HepG2 (cell line): ENCODE data around the gene GON7. TPM values are rescaled to one million over a fixed set of nuclear protein-coding genes. Genes with fewer than 3 reads are reported as not detected.

Experiments
- ARID5B ChIP-seq: IDR thresholded peaks from 2 replicates; pipeline ENCODE4 v1.4.0; 2020; ENCODE audit warnings: mild to moderate bottlenecking, missing genetic modification reagents
- NR2F1 ChIP-seq, 2 experiments: fragments of 450-650 bp in 1 of 2; formaldehyde crosslinking in 1 of 2; IDR thresholded peaks; 2 replicates each; pipeline versions ENCODE4 v1.5.0 to v1.6.1; 2016 to 2020; ENCODE audit warnings: mild to moderate bottlenecking in 1 of 2, missing compliant biosample characterization in 1 of 2, missing genetic modification reagents in 1 of 2, moderate library complexity in 1 of 2
- RXRB ChIP-seq: IDR thresholded peaks from 2 replicates; pipeline ENCODE4 v1.6.1; 2016; ENCODE audit warnings: borderline replicate concordance, missing genetic modification reagents, missing compliant biosample characterization
- ZNF770 ChIP-seq: sonication (generic); formaldehyde crosslinking; IDR thresholded peaks from 2 replicates; pipeline ENCODE4 v1.5.0; 2020; ENCODE audit warnings: mild to moderate bottlenecking, missing genetic modification reagents
- polyA plus RNA-seq, 8 experiments: library from polyadenylated mRNA; depleted of rRNA in 3 of 8; stranded (reverse) in 7 of 8; unstranded in 1 of 8; fragments of >200 nt; fragmentation: Illumina TruSeq in 4 of 8; extraction: Trizol in 4 of 8; gene quantifications; 2 replicates each; pipeline versions ENCODE4 v1.2.1 to v1.2.3, GENCODE V29; 2011 to 2016; ENCODE audit warnings: low read depth in 4 of 8, missing spikeins in 1 of 8, mixed read lengths in 1 of 8; ENCODE audit not compliant: insufficient read depth in 1 of 8
- total RNA-seq, 5 experiments: library from RNA; depleted of rRNA; stranded (reverse); fragments of >200 nt; fragmentation: Illumina TruSeq; extraction: Trizol; gene quantifications; 2 replicates each; pipeline ENCODE4 v1.2.3, GENCODE V29; 2016; ENCODE audit warnings: low read depth in 1 of 5

Gene GON7
- total and polyA plus RNA-seq, 2 of the 13 experiments (the other 11 are each of a cell fraction or from before 2014, with no cell fraction given), result 11.9 to 28.0 TPM

- TF ChIP-seq ARID5B (peak; percentile 64), NR2F1 (CRISPR knock-in tag; IDR thresholded peaks at IDR 0.05) (0 out of 4 replicates have a peak, but pooled peaks of 1 of the 2 experiments have one; percentile 41), RXRB (CRISPR knock-in tag) (0 out of 2 replicates have a peak, but pooled peaks have one; percentile 21), ZNF770 (CRISPR knock-in tag) (0 out of 2 replicates have a peak, but pooled peaks have one; percentile 22)
Measured at GRCh38 chr14:93168610-93169009, 38.3 kb downstream of the GON7 start (continued).
